CD4-positive, alpha-beta T cell treated with Interleukin-6 at 100 ng/mL for 8 hours (primary cell): ENCODE measurements around the gene IGSF21.
"Not testable (repeated sequence)": the region's sequence is repeated elsewhere in the genome, so short reads cannot be mapped to it uniquely, and the experiment has no call there.

ENCODE experiments used
- DNase-seq: peaks from one replicate; pipeline ENCODE4 v3.0.0-alpha.2; 2020; ENCODE audit warnings: mixed read lengths, low spot score

Gene IGSF21

GRCh38 chr1:18145851-18146618, 38.4 kb downstream of the IGSF21 start:
- DNase-seq: no peak

- DNase-seq: no peak
Observed at GRCh38 chr1:18146886-18147285, 39.3 kb downstream of the IGSF21 start.

GRCh38 chr1:18147672-18148071, 40.1 kb downstream of the IGSF21 start:
- no peak for DNase-seq

- no peak for DNase-seq
Observed at GRCh38 chr1:18148461-18148860, 40.9 kb downstream of the IGSF21 start.

- no peak for DNase-seq
Observed at GRCh38 chr1:18149027-18149641, 41.5 kb downstream of the IGSF21 start.

- no peak for DNase-seq
Observed at GRCh38 chr1:18151436-18152122, 44.0 kb downstream of the IGSF21 start.

- DNase-seq: no peak
Observed at GRCh38 chr1:18154430-18155194, 47.0 kb downstream of the IGSF21 start.

- DNase-seq: no peak
Observed at GRCh38 chr1:18155881-18156385, 48.3 kb downstream of the IGSF21 start.

- no peak for DNase-seq
Observed at GRCh38 chr1:18157352-18157751, 49.8 kb downstream of the IGSF21 start.

GRCh38 chr1:18157968-18158367, 50.4 kb downstream of the IGSF21 start:
- no peak for DNase-seq

GRCh38 chr1:18158714-18159113, 51.1 kb downstream of the IGSF21 start:
- DNase-seq: no peak

GRCh38 chr1:18160290-18160942, 52.8 kb downstream of the IGSF21 start:
- no peak for DNase-seq

- no peak for DNase-seq
Observed at GRCh38 chr1:18161690-18162089, 54.1 kb downstream of the IGSF21 start.

GRCh38 chr1:18165640-18166039, 58.0 kb downstream of the IGSF21 start:
- DNase-seq: not testable (repeated sequence)

- no peak for DNase-seq
Observed at GRCh38 chr1:18166341-18166740, 58.7 kb downstream of the IGSF21 start.

GRCh38 chr1:18166929-18167328, 59.3 kb downstream of the IGSF21 start:
- no peak for DNase-seq

GRCh38 chr1:18170444-18170843, 62.8 kb downstream of the IGSF21 start:
- no peak for DNase-seq

GRCh38 chr1:18174037-18174436, 66.4 kb downstream of the IGSF21 start:
- DNase-seq: no peak

- DNase-seq: no peak
Observed at GRCh38 chr1:18175051-18175450, 67.5 kb downstream of the IGSF21 start.

GRCh38 chr1:18175530-18176377, 68.2 kb downstream of the IGSF21 start:
- no peak for DNase-seq

- DNase-seq: no peak
Observed at GRCh38 chr1:18176619-18177018, 69.0 kb downstream of the IGSF21 start.
